GM12878 (cell line): ENCODE results near the gene SIX5. TPM values are rescaled to one million over a fixed set of nuclear protein-coding genes. Genes with fewer than 3 reads are reported as not detected.

Source experiments
- ATAC-seq: fragments of 200-7000 bp; cut with Tn5 transposase; 3 replicates; pipeline ENCODE4 v1.9.1; 2020; ENCODE audit warnings: mild to moderate bottlenecking, moderate library complexity
- BruUV-seq: library from RNA; stranded (reverse); fragments of 400-500 nt; replicated peaks from 2 replicates; lab custom pipeline; 2021; lab: Mats Ljungman, UMichigan
- CTCF ChIA-PET: fragments of 300-600 bp; sonication (Branson Sonifier 250); formaldehyde crosslinking; extraction: SDS; loops from one replicate; lab custom pipeline; 2021; ENCODE audit warnings: inconsistent platforms; lab: Yijun Ruan, JAX
- POLR2A ChIA-PET: fragments of 350-600 bp; formaldehyde crosslinking; extraction: SDS; loops from one replicate; lab custom pipeline; 2021; ENCODE audit warnings: inconsistent platforms; lab: Charles Lee
- RAD21 ChIA-PET: fragments of 300-600 bp; sonication (Branson Sonifier 250); formaldehyde crosslinking; loops from one replicate; lab custom pipeline; 2023; ENCODE audit warnings: antibody characterized with exemption; ENCODE audit not compliant: unreplicated experiment; lab: Charles Lee
- SMC1A ChIA-PET: fragments of 300-600 bp; sonication (Branson Sonifier 250); formaldehyde crosslinking; loops from one replicate; lab custom pipeline; 2023; ENCODE audit not compliant: unreplicated experiment, uncharacterized antibody; lab: Charles Lee
- DNase-seq: peaks from one replicate; pipeline ENCODE4 v3.0.0-alpha.2; 2011; ENCODE audit warnings: low read depth, low spot score
- FAIRE-seq: peaks from 3 replicates; lab custom pipeline; 2011; peaks lifted over from hg19 to GRCh38; lab: Jason Lieb, UNC
- H2AFZ ChIP-seq: 2 replicates; pipeline ENCODE4 v1.6.0; 2011; ENCODE audit warnings: low read depth, low read length, control low read depth; ENCODE audit not compliant: control insufficient read depth
- H3K27ac ChIP-seq: 2 replicates; pipeline ENCODE4 v1.5.1; 2011; ENCODE audit warnings: control low read depth; ENCODE audit not compliant: control insufficient read depth, insufficient read depth
- H3K27me3 ChIP-seq, 2 experiments: replicated peaks in 1 of 2; 2 replicates each; pipeline versions ENCODE4 v1.6.0 to v1.6.1; 2011; ENCODE audit warnings: low read length in 1 of 2; ENCODE audit not compliant: control insufficient read depth in 2 of 2, insufficient read depth in 2 of 2
- H3K36me3 ChIP-seq, 2 experiments: 2 replicates each; pipeline ENCODE4 v1.5.1; 2011; ENCODE audit warnings: low read length in 1 of 2; ENCODE audit not compliant: control insufficient read depth in 2 of 2, insufficient read depth in 2 of 2
- H3K4me1 ChIP-seq: 2 replicates; pipeline ENCODE4 v1.6.1; 2011; ENCODE audit warnings: mild to moderate bottlenecking, low read length, moderate library complexity, mixed read lengths; ENCODE audit not compliant: control insufficient read depth, insufficient read depth
- H3K4me2 ChIP-seq: 2 replicates; pipeline ENCODE4 v1.6.0; 2011; ENCODE audit warnings: control low read depth; ENCODE audit not compliant: control insufficient read depth, insufficient read depth
- H3K4me3 ChIP-seq: fragments of 200-600 bp; sonication (generic); 2 replicates; pipeline ENCODE4 v1.5.1; 2016
- H3K79me2 ChIP-seq: 2 replicates; pipeline ENCODE4 v1.6.0; 2011; ENCODE audit warnings: low read length; ENCODE audit not compliant: control insufficient read depth, insufficient read depth
- H3K9ac ChIP-seq: 2 replicates; pipeline ENCODE4 v1.8.0; 2011; ENCODE audit warnings: low read length, control low read depth, mixed read lengths; ENCODE audit not compliant: control insufficient read depth, insufficient read depth
- H3K9me3 ChIP-seq: replicated peaks from 3 replicates; pipeline ENCODE4 v1.5.1; 2011; ENCODE audit warnings: mild to moderate bottlenecking, low read length; ENCODE audit not compliant: control insufficient read depth, insufficient read depth
- H4K20me1 ChIP-seq: 2 replicates; pipeline ENCODE4 v1.6.0; 2011; ENCODE audit not compliant: control insufficient read depth, insufficient read depth
- BCLAF1 ChIP-seq: fragments of 450-650 bp; IDR thresholded peaks from 2 replicates; pipeline ENCODE4 v1.6.1; 2017; ENCODE audit warnings: antibody characterized with exemption, mild to moderate bottlenecking, moderate library complexity
- POLR2A ChIP-seq: IDR thresholded peaks from 2 replicates; pipeline ENCODE4 v1.6.1; 2011; ENCODE audit warnings: low read depth, mild to moderate bottlenecking, low read length
- WGBS: methylation state at CpG from one replicate; pipeline ENCODE4 v1.1.6; 2016; ENCODE audit warnings: low lambda C conversion rate; ENCODE audit not compliant: insufficient replicate concordance, insufficient coverage; ENCODE audit errors: missing lambda C conversion rate; 5-methylcytosine and 5-hydroxymethylcytosine counted together
- in situ Hi-C: fragments of 300-500 bp; cut with MboI; formaldehyde crosslinking; loops from 9 replicates; pipeline ENCODE4 v1.14.3; 2018; ENCODE audit warnings: mixed read lengths
- intact Hi-C: fragments of 100-400 bp; cut with micrococcal nuclease; formaldehyde crosslinking; loops from one replicate; pipeline ENCODE4 v1.14.2; 2022; ENCODE audit not compliant: unreplicated experiment
- polyA plus RNA-seq, 11 experiments: library from polyadenylated mRNA; depleted of rRNA in 4 of 11; unstranded in 6 of 11; stranded (reverse) in 5 of 11; fragments of >200 nt; fragmentation: Nextera tagmentation in 4 of 11; fragmentation: Illumina TruSeq in 1 of 11; extraction: Ambion mirVana in 4 of 11; extraction: Trizol in 1 of 11; gene quantifications; 1 replicate in 1 of 11; 2 replicates in 10 of 11; pipeline versions ENCODE4 v1.2.1 to v1.2.3, GENCODE V29; 2011 to 2016; ENCODE audit warnings: inconsistent platforms in 2 of 11, missing spikeins in 2 of 11, low read depth in 1 of 11
- total RNA-seq, 4 experiments: library from RNA; depleted of rRNA in 3 of 4; stranded (reverse); fragments of >200 nt in 3 of 4; fragmentation: Illumina TruSeq in 1 of 4; extraction: Trizol in 1 of 4; gene quantifications; 2 replicates each; pipeline versions ENCODE4 v1.2.1 to v1.2.3, GENCODE V29; 2013 to 2021

SIX5 gene
- total and polyA plus RNA-seq, 10 of the 15 experiments (the other 5 are each of a cell fraction or from before 2014, with no cell fraction given), result 1.9 to 10.5 (median 3.0) TPM; not detected in 2

- SMC1A ChIA-PET, result no interaction called here
- H4K20me1 ChIP-seq, result no peaks in the 10 kb centered on the region
These were observed 17.5 kb upstream of the SIX5 start for GRCh38 chr19:45786533-45786894.

More at GRCh38 chr19:45786533-45786894, 17.5 kb upstream of the SIX5 start:
- ChIA-PET RAD21 (no interaction called here), CTCF (no interaction called here), POLR2A (no interaction called here)
- in situ Hi-C loops, result no loop called here
- DNase-seq (no peak), FAIRE-seq (no peak), ATAC-seq (no peak)
- Histone ChIP-seq H3K4me2 (no peak overlapping the region), H3K4me1 (peaks cover 8% of the 10 kb centered on the region), H3K4me3 (no peak overlapping the region), H3K36me3 (peaks cover 2 to 12% of the 10 kb centered on the region in 2 experiments; a peak in 3 of 4 replicates), H3K9ac (no peak overlapping the region), H3K79me2 (peaks cover 9% of the 10 kb centered on the region), H3K9me3 (no peaks in the 10 kb centered on the region), H3K27me3 (no peaks in the 10 kb centered on the region), H2AFZ (no peak overlapping the region), H3K27ac (no peak overlapping the region)
- over 99% methylated on average over 21 of the region's 21 CpGs for WGBS
- TF ChIP-seq BCLAF1, result no peak
- TF ChIP-seq POLR2A, result peak; percentile 19; the same call in 1 of the 2 replicates
- no TSS peak for BruUV-seq
- intact Hi-C loops, result no loop called here
